Gastrocnemius medialis (tissue), 4 donors: ENCODE results near the gene NUDCD2. TPM values are rescaled to one million over a fixed set of nuclear protein-coding genes. Genes with fewer than 3 reads are reported as not detected.
A peak's percentile ranks its signal among the peaks of the same experiment; 100 is the strongest.

ENCODE experiments used
- ATAC-seq, 2 donors: fragments of 150-250 bp; one replicate each; pipeline ENCODE4 v1.9.1; 2016
- DNase-seq, 2 donors: peaks; one replicate each; pipeline ENCODE4 v3.0.0-alpha.2; 2019
- H3K27ac ChIP-seq, 4 donors: fragments of 200-600 bp; sonication (generic); 1 replicate in 1 of 4; 2 replicates in 3 of 4; pipeline ENCODE4 v1.5.1; 2016 to 2018; ENCODE audit warnings: mild to moderate bottlenecking in 2 of 4, moderate library complexity in 1 of 4
- H3K27me3 ChIP-seq, 3 donors: fragments of 200-600 bp; sonication (generic) in 2 of 3; 1 replicate in 1 of 3; 2 replicates in 2 of 3; pipeline versions ENCODE4 v1.5.1 to v1.6.0; 2016 to 2019; ENCODE audit warnings: mild to moderate bottlenecking in 1 of 3, moderate library complexity in 1 of 3
- H3K36me3 ChIP-seq, 2 donors: fragments of 200-600 bp; sonication (generic) in 1 of 2; one replicate each; pipeline ENCODE4 v1.5.1; 2017 to 2018
- H3K4me1 ChIP-seq, 2 donors: fragments of 200-600 bp; sonication (generic) in 1 of 2; one replicate each; pipeline ENCODE4 v1.5.1; 2016 to 2017; ENCODE audit warnings: mild to moderate bottlenecking in 2 of 2
- H3K4me3 ChIP-seq, 4 donors: fragments of 200-600 bp; sonication (generic) in 3 of 4; 1 replicate in 1 of 4; 2 replicates in 3 of 4; pipeline ENCODE4 v1.5.1; 2016 to 2019; ENCODE audit warnings: mild to moderate bottlenecking in 2 of 4
- H3K9me3 ChIP-seq, 3 donors: fragments of 200-600 bp; sonication (generic) in 2 of 3; 1 replicate in 1 of 3; 2 replicates in 2 of 3; pipeline ENCODE4 v1.5.1; 2016 to 2019
- POLR2A ChIP-seq, 2 donors: fragments of 450-650 bp; IDR thresholded peaks; one replicate each; pipeline ENCODE4 v1.6.1; 2017; ENCODE audit warnings: antibody characterized with exemption in 2 of 2, mild to moderate bottlenecking in 2 of 2, moderate library complexity in 2 of 2
- in situ Hi-C, 4 donors: fragments of 200-750 bp; cut with MboI; loops; one replicate each; pipeline versions ENCODE4 v1.15.0 to v1.8.0; 2017; ENCODE audit warnings: low sequenced_read_pairs in 4 of 4
- intact Hi-C: fragments of 100-400 bp; cut with DNase I; formaldehyde crosslinking; loops from one replicate; pipeline ENCODE4 v1.15.1; 2023; ENCODE audit warnings: low total_unique reads
- total RNA-seq, 4 donors: library from RNA; depleted of rRNA; stranded (reverse); fragments of >200 nt; gene quantifications; one replicate each; pipeline versions ENCODE4 v1.1.0 to v1.2.3, GENCODE V29; 2016
- TF ChIP-seq, protein P1 (sequence below), 5 experiments: fragments of 450-650 bp in 3 of 5; fragments of 200-600 bp in 2 of 5; sonication (generic) in 2 of 5; IDR thresholded peaks in 4 of 5; conservative IDR thresholded peaks in 1 of 5; 1 replicate in 4 of 5; 2 replicates in 1 of 5; pipeline ENCODE4 v1.5.1; 2016 to 2019; ENCODE audit warnings: antibody characterized with exemption in 5 of 5, mild to moderate bottlenecking in 3 of 5, moderate library complexity in 3 of 5

NUDCD2 gene
- total RNA-seq, 4 donors from 2014 or later, result 4.2 to 9.1 (median 5.1) TPM

DNA sequence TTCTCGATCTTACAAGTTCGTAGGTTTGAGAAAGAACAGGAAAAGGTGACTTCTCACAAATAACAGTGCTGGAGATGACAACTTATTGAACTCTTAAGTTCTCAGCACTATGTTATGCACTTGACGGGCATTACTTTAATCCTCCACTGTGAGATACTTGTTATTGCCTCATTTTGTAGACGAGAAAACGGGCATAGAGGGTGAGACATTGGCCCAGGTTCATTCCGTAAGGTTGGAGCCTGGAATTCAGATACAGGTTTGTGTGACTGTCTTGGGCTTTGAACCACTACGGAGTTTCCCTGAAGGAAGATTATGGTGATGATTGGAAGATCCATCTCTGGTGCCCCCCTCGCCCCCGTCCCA, 46.2 kb upstream of the NUDCD2 start:
- no peaks in the 10 kb centered on the region for H3K9me3 ChIP-seq
- no peak for DNase-seq
- in situ Hi-C loops (loop anchor here in 1 of 4 donors (10.0 kb wide), 1 partner anchor 51 kb away; no protein-coding TSS in a partner anchor), intact Hi-C loops (no loop called here)
- H3K27me3 ChIP-seq, result no peaks in the 10 kb centered on the region
- H3K4me1 ChIP-seq, result peaks cover 56 to 60% of the 10 kb centered on the region in 2 donors
- no peaks in the 10 kb centered on the region for H3K36me3 ChIP-seq
- peak; percentile 5 to 27 for ATAC-seq
- H3K4me3 ChIP-seq, result peak overlapping the region; percentile 72 to 88 (median 80)
- TF ChIP-seq, protein P1, sequence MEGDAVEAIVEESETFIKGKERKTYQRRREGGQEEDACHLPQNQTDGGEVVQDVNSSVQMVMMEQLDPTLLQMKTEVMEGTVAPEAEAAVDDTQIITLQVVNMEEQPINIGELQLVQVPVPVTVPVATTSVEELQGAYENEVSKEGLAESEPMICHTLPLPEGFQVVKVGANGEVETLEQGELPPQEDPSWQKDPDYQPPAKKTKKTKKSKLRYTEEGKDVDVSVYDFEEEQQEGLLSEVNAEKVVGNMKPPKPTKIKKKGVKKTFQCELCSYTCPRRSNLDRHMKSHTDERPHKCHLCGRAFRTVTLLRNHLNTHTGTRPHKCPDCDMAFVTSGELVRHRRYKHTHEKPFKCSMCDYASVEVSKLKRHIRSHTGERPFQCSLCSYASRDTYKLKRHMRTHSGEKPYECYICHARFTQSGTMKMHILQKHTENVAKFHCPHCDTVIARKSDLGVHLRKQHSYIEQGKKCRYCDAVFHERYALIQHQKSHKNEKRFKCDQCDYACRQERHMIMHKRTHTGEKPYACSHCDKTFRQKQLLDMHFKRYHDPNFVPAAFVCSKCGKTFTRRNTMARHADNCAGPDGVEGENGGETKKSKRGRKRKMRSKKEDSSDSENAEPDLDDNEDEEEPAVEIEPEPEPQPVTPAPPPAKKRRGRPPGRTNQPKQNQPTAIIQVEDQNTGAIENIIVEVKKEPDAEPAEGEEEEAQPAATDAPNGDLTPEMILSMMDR (IDR thresholded peaks at IDR 0.05 in 4 of 5, conservative IDR thresholded peaks at IDR 0.05 in 1 of 5), result no peak
- no peak for TF ChIP-seq POLR2A (IDR thresholded peaks at IDR 0.05)
- H3K27ac ChIP-seq, result peak overlapping the region; percentile 92 to 98 (median 96)

DNA sequence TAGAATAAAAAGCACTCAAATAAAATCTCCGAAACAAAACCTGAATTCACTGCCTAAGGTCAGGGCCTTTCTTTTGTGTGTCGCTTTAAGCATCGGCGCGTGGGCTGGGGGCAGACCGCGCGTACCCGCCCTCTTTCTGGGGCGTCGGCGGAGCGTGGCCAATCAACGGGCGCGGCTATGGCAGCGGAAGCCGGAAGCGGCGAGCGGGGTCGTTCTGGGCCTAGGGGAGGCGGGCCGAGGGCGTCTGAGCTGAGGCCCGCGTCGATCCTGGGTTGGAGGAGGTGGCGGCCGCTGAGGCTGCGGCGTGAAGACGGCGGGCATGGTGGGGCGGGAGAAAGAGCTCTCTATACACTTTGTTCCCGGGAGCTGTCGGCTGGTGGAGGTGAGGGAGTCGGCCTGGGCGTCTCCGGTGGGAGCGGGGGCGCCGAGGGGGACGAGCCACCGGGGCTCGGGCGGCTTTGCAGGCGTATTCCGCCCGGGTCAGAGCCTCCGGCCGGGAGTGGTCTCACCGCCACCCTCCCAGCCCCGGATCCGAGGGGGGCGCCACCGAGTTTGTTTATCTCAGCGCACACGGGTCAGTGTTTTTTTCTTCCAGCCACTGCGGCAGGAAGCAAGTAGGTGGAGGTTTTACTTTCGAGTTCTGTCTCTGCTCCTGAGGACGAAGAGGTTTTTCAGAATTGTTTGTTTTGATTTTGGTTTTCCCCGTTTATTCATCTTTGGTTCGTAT, 45.6 kb upstream of the NUDCD2 start, which contains the start of gene MAT2B:
Gene MAT2B (plus strand): TSS at position 252 of the 727 bp plus-strand sequence. CDS start 68 bp downstream, at position 320.
- Histone ChIP-seq H3K27ac (peak within 1 kb of the TSS; percentile 92 to 98 (median 96)), H3K36me3 (no peaks in the 10 kb centered on the region), H3K9me3 (no peaks in the 10 kb centered on the region), H3K27me3 (no peaks in the 10 kb centered on the region), H3K4me1 (peaks cover 55 to 56% of the 10 kb centered on the region in 2 donors), H3K4me3 (peak within 1 kb of the TSS; percentile 72 to 88 (median 80))
- in situ Hi-C loops (loop anchor here in 1 of 4 donors (10.0 kb wide), 1 partner anchor 51 kb away; no protein-coding TSS in a partner anchor), intact Hi-C loops (loop anchor here (1.0 kb wide), 2 partner anchors 45 to 68 kb away; partner anchors contain the start of genes CCNG1, HMMR and NUDCD2)
- peak; percentile 93 to 94 for DNase-seq
- TF ChIP-seq, protein P1 (IDR thresholded peaks at IDR 0.05 in 4 of 5, conservative IDR thresholded peaks at IDR 0.05 in 1 of 5), result peak in 3 of 5 experiments; percentile 51 to 67 (median 63)
- TF ChIP-seq POLR2A (IDR thresholded peaks at IDR 0.05), result peak; percentile 89 to 96
- peak; percentile 81 for ATAC-seq

DNA sequence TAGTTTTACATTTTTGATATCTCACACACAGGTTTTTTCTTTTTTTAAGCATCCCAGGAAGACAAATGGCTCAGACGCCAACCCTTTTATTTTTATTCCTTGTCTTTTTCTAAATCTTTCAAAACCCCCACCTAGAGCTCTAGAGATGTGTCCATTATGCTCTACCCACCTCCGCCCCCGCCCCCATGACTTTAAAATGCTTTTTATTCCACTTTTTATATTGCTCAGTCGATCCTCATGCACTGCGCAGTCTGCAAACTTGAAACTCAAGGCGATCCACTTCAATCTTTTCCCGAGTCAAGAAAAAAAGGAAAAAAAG, 45.1 kb upstream of the NUDCD2 start:
- Histone ChIP-seq H3K4me1 (peaks cover 49 to 51% of the 10 kb centered on the region in 2 donors), H3K27me3 (no peaks in the 10 kb centered on the region), H3K4me3 (peak overlapping the region; percentile 72 to 88 (median 80)), H3K9me3 (no peaks in the 10 kb centered on the region), H3K27ac (peak overlapping the region; percentile 92 to 98 (median 96)), H3K36me3 (no peaks in the 10 kb centered on the region)
- no peak for DNase-seq
- peak in 1 of 2 donors; percentile 4 for ATAC-seq
- in situ Hi-C loops (loop anchor here in 1 of 4 donors (10.0 kb wide), 1 partner anchor 50 kb away; no protein-coding TSS in a partner anchor), intact Hi-C loops (loop anchor here (1.0 kb wide), 2 partner anchors 45 to 68 kb away; partner anchors contain the start of genes CCNG1, HMMR and NUDCD2)
- TF ChIP-seq POLR2A (IDR thresholded peaks at IDR 0.05), result no peak
- TF ChIP-seq, protein P1 (IDR thresholded peaks at IDR 0.05 in 4 of 5, conservative IDR thresholded peaks at IDR 0.05 in 1 of 5), result no peak

DNA sequence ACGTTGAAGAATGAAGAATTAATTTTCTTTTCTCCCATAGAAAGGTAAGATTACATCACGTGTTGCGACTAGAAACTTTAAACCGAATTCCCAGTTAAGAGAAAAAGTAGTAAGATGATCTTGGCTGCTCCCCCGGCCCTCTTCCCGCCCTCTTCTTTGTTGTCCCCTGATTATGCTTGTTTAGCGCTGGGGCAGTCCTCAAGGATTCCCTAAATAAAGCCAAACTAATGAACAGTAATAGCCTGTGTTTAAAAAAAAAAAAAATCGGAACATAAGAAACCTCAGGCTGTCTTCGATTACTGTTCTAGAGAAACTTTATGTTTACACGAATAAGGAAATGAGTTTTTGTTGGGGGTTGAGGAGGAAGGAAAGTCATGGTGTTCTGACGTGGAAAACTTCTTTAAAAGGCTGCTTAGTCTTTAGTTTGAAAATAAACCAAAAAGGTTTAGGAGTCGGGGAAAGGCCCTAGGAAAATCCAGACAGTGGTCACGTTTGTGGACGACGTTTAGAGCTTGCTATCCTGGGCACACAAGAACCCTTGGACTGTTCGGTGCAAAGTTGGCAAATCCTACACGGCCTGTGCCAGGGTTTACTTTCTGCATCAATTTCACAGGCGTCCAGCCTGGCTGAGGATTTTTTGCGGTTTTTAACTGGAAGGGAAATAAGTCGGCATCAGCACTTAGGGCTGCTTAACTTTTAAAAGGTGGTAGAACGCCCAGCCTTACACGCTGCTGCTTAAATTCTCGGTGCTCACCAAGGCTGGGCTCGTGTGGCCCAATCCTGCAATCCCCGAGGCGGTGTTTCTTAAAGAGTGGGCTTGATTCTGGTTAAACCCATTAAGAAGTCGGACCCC, 44.4 kb upstream of the NUDCD2 start:
- Histone ChIP-seq H3K27me3 (no peaks in the 10 kb centered on the region), H3K27ac (peak overlapping the region; percentile 92 to 98 (median 96)), H3K4me3 (peak overlapping the region; percentile 72 to 88 (median 80)), H3K36me3 (no peaks in the 10 kb centered on the region), H3K9me3 (no peaks in the 10 kb centered on the region), H3K4me1 (peaks cover 42 to 43% of the 10 kb centered on the region in 2 donors)
- no peak for TF ChIP-seq POLR2A (IDR thresholded peaks at IDR 0.05)
- TF ChIP-seq, protein P1 (IDR thresholded peaks at IDR 0.05 in 4 of 5, conservative IDR thresholded peaks at IDR 0.05 in 1 of 5), result no peak
- intact Hi-C loops, result loop anchor here (1.0 kb wide), 1 partner anchor 31 kb away; no protein-coding TSS in a partner anchor
- ATAC-seq (peak; percentile 31 to 44), DNase-seq (peak; percentile 35 to 52)
- in situ Hi-C loops, result loop anchor here in 1 of 4 donors (10.0 kb wide), 1 partner anchor 50 kb away; no protein-coding TSS in a partner anchor
